Amygdala (tissue), 56 donors: ENCODE data around the gene CHN2.
"Not testable (repeated sequence)": the region's sequence is repeated elsewhere in the genome, so short reads cannot be mapped to it uniquely, and the experiment has no call there.

Source experiments
- DNase-seq, 56 donors: peaks; one replicate each; lab custom pipeline; 2025; lab: John Stamatoyannopoulos, UW

CHN2 gene

DNA sequence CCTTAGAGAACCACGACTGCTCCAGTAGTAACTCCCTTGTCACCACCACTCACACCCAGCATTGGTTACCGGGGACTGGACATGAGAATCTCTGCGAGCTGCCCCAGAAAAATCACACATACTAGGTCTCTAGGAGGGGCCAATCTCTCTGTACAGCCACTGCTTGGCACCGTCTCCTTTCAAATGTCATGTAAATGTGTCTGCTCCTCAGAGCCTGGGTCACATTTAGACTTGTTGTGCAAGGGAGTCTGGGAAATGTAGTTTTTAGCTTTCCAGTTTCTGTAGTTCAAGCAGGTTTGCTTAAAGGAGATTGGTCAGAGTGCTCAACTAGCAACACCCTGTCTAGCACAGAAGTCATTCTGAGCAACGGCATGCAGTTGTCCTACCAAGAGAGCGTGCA, 60.0 kb downstream of the CHN2 start:
- no peak for DNase-seq

GRCh38 chr7:29255199-29255878, 60.8 kb downstream of the CHN2 start:
- no peak for DNase-seq

DNA sequence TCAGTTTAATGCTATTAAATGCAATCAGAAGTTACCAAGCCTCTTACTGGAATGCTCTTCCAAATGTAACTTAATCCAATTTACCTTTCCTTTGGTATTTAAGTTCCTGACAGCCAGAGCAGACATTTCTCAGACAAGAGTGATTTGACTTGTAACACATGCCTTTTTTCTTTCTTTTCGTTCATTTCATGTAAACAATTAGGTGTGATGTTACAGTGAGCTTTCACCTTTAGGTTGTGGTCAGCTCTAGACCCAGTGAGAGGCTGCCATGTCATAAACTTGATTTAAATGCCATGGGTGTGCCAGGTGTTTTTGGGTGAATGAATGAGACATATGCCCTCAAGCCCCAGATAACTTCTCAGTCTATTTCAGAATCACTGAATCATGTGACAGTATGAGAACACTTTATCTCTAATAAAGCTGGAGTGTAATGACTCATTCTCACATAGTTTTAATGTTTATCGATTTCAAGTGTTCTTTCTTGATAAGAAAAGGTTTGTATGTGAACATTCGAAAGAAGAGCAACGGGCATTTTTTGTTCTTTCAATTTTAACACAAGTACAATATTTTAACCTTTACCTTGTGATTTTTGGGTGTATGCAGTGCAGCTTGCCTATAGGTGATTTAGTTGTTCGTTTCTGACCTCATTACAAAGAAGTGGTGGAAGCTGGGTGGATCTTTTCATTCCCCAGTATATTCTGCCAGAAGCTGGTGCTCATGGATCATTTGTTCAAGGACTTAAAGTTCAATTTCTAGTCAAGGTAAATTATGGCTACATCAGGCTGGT, 61.5 kb downstream of the CHN2 start:
- DNase-seq: no peak

- no peak for DNase-seq
These were observed 62.1 kb downstream of the CHN2 start for GRCh38 chr7:29256693-29257002.

DNA sequence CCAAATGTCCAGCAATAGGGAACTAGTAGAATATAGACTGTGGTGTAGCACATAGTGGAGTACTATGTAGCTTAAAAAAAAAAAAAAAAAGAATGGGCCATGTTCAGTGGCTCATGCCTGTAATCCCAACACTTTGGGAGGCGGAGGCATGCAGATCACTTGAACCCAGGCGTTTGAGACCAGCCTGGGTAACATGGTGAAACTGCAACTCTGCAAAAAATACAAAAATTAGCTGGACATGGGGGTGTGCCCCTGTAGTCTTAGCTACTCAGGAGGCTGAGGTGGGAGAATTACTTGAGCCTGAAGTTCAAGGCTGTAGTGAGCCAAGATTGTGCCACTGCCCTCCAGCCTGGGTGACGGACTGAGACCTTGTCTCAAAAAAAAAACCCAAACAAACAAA, 64.4 kb downstream of the CHN2 start:
- no peak for DNase-seq

- no peak for DNase-seq
These were observed 67.8 kb downstream of the CHN2 start for GRCh38 chr7:29262191-29262917.

DNA sequence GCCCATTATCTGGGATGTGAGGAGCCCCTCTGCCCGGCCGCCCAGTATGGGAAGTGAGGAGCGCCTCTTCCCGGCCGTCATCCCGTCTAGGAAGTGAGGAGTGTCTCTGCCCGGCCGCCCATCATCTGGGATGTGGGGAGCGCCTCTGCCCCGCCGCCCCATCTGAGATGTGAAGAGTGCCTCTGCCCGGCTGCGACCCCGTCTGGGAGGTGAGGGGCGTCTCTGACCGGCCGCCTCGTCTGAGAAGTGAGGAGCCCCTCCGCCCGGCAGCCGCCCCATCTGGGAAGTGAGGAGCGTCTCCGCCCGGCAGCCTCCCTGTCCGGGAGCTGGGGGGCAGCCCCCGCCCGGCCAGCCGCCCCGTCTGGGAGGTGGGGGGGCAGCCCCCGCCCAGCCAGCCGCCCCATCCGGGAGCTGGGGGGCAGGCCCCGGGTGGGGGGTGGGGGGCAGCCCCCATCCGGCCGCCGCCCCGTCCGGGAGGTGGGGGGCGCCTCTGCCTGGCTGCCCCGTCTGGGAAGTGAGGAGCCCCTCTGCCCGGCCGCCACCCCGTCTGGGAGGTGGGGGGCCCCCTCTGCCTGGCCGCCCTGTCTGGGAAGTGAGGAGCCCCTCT, 69.1 kb downstream of the CHN2 start:
- DNase-seq: not testable (repeated sequence)

- no peak for DNase-seq
These were observed 70.8 kb downstream of the CHN2 start for GRCh38 chr7:29265208-29265923.

DNA sequence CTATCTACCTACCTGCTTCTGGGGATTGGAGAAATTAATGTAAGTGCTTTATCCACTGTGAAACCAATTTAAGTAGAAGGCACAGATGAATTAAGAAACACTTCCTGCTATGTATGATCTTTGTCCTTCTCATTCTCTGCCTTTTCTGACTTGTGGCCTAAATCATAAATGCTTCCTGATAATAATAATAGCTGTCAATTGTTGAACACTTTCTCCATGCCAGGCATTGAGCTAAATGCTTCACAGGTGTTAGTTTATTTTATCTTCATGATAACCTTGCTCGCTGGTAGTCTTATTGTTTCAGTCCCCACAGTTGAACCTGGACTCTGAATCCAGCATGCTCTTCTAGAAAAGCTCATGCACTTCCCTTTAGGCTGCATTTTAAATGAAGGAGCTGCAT, 75.4 kb downstream of the CHN2 start:
- DNase-seq: no peak

- no peak for DNase-seq
These were observed 76.2 kb downstream of the CHN2 start for GRCh38 chr7:29270594-29271318.

DNA sequence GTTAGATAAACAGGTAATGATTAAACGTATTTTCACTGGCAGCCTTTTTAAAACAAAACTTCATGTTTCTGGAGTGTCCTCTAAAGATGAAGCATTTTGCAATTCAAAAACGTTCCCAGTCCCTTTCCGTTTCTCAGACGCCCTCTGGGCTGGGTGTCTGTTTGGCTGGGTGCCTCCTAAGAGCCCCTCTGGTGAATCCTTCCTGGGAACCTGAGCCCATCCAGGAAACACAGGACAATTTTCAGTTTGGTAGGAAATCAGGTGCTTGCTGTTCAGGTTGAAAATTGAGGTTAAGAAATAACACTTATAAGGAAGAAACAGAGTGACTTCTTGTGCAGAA, 76.7 kb downstream of the CHN2 start:
- DNase-seq: no peak

DNA sequence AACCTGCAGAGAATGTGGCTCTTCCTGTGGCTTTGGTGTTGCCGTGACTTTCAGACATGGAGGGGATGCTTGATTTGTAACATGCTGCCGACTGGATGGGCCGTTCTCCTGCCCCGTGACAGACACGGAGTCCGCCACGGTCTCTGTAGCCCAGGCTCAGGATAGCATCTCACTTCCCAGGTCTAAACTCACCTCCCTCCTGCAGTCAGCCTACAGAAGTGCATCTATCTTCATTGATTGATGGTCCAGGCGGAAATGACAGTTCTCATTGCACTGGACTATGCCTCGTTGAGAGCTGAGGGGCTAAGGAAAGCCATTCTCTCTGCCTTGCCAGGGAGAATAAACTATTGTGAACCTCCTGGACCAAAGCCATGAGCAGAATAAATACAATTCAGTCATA, 77.5 kb downstream of the CHN2 start:
- DNase-seq: no peak

DNA sequence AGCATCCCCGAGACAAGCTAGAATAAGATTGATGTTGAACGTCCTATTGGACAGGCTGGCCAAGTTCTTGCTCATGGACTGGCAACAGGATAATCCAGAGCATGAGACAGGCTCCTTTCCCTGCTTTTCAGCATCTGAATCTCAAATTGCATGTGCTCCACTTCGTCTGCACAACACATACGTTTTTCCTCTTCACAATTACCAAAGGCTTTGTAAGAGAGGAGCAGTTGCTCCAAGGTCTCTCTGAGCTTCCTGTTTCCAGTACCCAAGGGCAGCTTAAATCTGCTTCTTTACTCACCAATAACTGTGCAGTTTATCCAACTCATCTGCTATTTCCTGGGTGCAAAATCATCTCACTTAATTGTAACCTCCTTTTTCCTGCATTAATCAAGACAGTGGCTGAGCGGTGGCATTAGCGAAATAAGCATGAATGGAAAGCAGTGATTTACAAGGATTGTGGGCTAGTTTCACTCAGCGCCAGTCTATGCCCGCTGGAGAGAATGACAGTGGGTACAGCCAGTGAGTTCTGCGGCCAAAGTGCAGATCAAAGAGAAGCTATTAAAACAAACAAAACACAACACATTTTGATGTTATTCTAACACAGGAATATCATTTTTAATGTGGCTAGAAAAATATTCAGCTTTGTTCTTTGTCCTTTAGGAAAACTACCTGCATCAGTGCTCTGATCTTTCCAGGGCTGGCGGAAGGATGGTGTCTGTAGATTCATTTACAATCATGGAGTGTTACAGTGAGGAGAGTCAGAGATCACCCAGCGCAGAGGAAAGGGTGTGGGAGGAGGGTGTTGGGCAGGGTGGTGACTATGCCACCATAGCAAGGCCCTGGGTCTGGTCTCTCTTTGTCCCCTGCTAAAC, 79.8 kb downstream of the CHN2 start:
- DNase-seq: peak in 31 of 56 donors; percentile 4 to 81 (median 39)

DNA sequence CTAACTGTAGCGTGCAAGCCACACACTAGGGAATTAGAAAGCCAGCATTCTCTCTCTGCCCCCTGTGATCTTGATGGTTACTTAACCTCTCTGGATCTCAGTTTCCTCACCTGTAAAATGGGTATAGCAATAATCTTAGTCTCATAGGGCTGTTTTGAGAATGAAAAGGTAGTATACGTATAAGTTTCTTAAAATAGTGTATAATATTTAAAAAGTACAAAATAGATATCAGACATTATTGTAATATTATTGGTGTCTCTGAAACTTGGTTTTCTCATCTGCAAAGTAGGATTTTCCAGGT, 80.4 kb downstream of the CHN2 start:
- DNase-seq: no peak

GRCh38 chr7:29275493-29275892, 80.9 kb downstream of the CHN2 start:
- DNase-seq: no peak

DNA sequence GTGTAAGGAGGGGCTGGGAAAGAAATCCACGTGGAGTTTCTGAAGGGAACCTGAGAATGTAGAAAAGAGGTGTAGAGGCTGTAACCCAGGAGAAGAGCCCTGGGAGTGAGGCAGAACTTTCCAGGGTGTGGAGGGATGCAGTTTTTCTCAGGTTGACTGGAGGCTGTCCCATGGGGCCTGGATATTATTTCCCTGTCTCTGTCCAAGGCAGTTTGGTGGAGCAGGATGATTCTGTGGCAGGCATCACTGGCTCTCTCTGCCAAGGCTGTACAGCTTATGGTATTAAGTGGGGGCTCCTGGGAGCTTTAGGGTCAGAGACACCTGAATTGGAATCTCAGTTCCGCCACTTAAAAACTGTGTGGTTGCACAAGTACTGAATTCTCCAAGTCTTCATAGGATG, 81.6 kb downstream of the CHN2 start:
- DNase-seq: no peak

DNA sequence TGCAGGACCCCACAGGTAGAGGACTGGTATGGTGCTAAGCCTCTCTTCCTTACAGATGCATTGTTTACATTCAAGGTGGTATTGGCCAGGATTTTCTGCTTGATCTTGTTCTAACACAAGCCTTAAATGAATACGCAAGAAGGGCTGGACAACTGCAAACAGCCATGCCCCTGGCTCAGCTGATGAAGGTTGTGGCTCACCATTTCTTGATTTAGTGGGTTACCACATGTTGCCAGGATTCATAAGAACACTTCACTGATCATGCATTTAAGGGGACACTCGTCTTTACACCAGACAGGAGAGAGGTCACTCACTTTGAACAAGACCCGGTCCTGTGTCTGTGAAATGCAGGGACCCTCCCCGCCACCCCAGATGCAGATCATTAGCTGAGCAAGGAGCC, 82.2 kb downstream of the CHN2 start:
- no peak for DNase-seq

- no peak for DNase-seq
These were observed 83.1 kb downstream of the CHN2 start for GRCh38 chr7:29277436-29278215.
